Testis (tissue), 2 donors: ENCODE results near the gene MACF1.

ENCODE experiments used
- POLR2A ChIP-seq: fragments of 450-650 bp; IDR thresholded peaks from one replicate; pipeline ENCODE4 v1.6.1; 2017; ENCODE audit warnings: antibody characterized with exemption, mild to moderate bottlenecking, moderate library complexity
- TF ChIP-seq, protein P1 (sequence below), 3 experiments: fragments of 450-650 bp in 2 of 3; fragments of 200-600 bp in 1 of 3; sonication (generic) in 1 of 3; IDR thresholded peaks; one replicate each; pipeline ENCODE4 v1.5.1; 2016 to 2019; ENCODE audit warnings: antibody characterized with exemption in 3 of 3, mild to moderate bottlenecking in 2 of 3, moderate library complexity in 1 of 3

DNA sequence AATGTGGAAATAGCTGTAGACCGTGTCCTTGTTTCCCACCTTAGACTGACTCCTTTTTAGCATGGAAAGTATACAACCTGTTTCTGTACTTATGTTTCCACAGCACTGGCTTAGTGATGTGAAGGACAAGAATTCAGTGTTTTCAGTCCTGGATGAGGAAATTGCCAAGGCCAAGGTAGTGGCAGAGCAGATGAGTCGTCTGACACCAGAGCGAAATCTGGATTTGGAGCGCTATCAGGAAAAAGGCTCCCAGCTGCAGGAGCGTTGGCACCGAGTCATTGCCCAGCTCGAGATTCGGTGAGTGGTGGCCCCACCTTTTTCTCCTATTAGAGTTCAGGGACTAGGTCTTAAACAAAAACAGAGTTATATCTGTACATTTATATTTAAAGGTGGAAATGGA, 112.6 kb downstream of the MACF1 start:
- TF ChIP-seq, protein P1, sequence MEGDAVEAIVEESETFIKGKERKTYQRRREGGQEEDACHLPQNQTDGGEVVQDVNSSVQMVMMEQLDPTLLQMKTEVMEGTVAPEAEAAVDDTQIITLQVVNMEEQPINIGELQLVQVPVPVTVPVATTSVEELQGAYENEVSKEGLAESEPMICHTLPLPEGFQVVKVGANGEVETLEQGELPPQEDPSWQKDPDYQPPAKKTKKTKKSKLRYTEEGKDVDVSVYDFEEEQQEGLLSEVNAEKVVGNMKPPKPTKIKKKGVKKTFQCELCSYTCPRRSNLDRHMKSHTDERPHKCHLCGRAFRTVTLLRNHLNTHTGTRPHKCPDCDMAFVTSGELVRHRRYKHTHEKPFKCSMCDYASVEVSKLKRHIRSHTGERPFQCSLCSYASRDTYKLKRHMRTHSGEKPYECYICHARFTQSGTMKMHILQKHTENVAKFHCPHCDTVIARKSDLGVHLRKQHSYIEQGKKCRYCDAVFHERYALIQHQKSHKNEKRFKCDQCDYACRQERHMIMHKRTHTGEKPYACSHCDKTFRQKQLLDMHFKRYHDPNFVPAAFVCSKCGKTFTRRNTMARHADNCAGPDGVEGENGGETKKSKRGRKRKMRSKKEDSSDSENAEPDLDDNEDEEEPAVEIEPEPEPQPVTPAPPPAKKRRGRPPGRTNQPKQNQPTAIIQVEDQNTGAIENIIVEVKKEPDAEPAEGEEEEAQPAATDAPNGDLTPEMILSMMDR (IDR thresholded peaks at IDR 0.05): no peak
- no peak for TF ChIP-seq POLR2A
